ENCODE results near the gene DLGAP1. TPM values are rescaled to one million over a fixed set of nuclear protein-coding genes. Genes with fewer than 3 reads are reported as not detected.

Gene DLGAP1
- total RNA-seq, 3 donors from 2014 or later: 0.96 to 17.6 (median 5.2) TPM

DNA sequence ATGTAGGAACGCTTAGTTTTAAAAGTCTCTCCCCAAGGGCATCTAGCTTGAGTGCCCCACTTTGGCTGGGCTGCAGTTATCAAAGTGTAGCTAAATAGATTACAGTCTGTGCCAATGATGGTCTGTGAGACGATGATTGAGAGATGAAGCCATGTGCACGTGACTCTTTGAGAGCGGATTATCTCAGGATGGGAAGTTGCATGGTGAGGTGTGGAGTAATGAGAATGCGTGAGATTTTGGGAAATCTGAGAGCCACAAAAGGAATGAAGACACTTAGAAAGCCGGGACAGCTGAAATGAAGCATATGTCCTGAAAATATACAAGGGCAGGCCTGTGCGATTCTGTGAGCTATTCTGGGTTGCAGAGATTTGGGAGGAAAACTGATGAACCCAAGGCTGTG is 635.1 kb downstream of the DLGAP1 start:
- DNase-seq (ENCODE audit: low spot score in 2 of 2): no peak
- no peak overlapping the region for H3K4me3 ChIP-seq
- no peaks in the 10 kb centered on the region for H3K9me3 ChIP-seq
- H3K4me1 ChIP-seq: no peaks in the 10 kb centered on the region
- H3K27ac ChIP-seq: no peak overlapping the region
- H3K36me3 ChIP-seq: no peaks in the 10 kb centered on the region
- no peaks in the 10 kb centered on the region for H3K27me3 ChIP-seq
- intact Hi-C loops (cut with DNase I; ENCODE audit: low total_unique reads): no loop called here
- TF ChIP-seq, protein P1, sequence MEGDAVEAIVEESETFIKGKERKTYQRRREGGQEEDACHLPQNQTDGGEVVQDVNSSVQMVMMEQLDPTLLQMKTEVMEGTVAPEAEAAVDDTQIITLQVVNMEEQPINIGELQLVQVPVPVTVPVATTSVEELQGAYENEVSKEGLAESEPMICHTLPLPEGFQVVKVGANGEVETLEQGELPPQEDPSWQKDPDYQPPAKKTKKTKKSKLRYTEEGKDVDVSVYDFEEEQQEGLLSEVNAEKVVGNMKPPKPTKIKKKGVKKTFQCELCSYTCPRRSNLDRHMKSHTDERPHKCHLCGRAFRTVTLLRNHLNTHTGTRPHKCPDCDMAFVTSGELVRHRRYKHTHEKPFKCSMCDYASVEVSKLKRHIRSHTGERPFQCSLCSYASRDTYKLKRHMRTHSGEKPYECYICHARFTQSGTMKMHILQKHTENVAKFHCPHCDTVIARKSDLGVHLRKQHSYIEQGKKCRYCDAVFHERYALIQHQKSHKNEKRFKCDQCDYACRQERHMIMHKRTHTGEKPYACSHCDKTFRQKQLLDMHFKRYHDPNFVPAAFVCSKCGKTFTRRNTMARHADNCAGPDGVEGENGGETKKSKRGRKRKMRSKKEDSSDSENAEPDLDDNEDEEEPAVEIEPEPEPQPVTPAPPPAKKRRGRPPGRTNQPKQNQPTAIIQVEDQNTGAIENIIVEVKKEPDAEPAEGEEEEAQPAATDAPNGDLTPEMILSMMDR (IDR thresholded peaks at IDR 0.05): no peak
- no peak for TF ChIP-seq POLR2A (IDR thresholded peaks at IDR 0.05)
- no peak for TF ChIP-seq POLR2AphosphoS5 (IDR thresholded peaks at IDR 0.05)

- Histone ChIP-seq H3K4me1 (no peaks in the 10 kb centered on the region), H3K9me3 (no peaks in the 10 kb centered on the region), H3K27me3 (no peaks in the 10 kb centered on the region), H3K27ac (peak overlapping the region in 1 of 2 donors; percentile 32), H3K4me3 (no peak overlapping the region), H3K36me3 (no peaks in the 10 kb centered on the region)
- TF ChIP-seq, protein P1 (IDR thresholded peaks at IDR 0.05): no peak
- TF ChIP-seq POLR2AphosphoS5 (IDR thresholded peaks at IDR 0.05) (no peak), POLR2A (IDR thresholded peaks at IDR 0.05) (no peak)
- intact Hi-C loops (cut with DNase I; ENCODE audit: low total_unique reads): no loop called here
- no peak for DNase-seq (ENCODE audit: low spot score in 2 of 2)
Observed at GRCh38 chr18:3816610-3817363, 638.3 kb downstream of the DLGAP1 start.

DNA sequence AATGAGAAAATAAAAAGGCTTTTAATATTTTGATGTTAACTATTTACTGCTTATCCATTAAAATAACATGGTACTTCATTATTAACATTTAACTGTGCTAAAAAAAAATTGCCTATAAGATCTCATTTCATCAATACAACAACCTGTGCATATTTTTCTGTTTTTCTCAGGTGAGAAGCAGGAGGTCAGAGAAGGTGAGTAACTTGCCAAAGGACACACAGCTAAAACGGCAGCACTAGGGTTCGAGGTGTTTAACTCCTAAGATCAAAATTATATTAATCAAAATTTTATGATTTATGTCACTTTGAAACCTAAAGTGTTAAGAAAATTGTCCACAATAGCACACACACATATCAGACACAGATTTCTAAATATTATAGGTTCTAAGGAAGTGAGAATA is 639.1 kb downstream of the DLGAP1 start:
- no peaks in the 10 kb centered on the region for H3K27me3 ChIP-seq
- DNase-seq (ENCODE audit: low spot score in 2 of 2): no peak
- H3K36me3 ChIP-seq: no peaks in the 10 kb centered on the region
- no peaks in the 10 kb centered on the region for H3K4me1 ChIP-seq
- intact Hi-C loops (cut with DNase I; ENCODE audit: low total_unique reads): no loop called here
- H3K4me3 ChIP-seq: no peak overlapping the region
- TF ChIP-seq POLR2AphosphoS5 (IDR thresholded peaks at IDR 0.05): no peak
- no peak overlapping the region for H3K27ac ChIP-seq
- no peaks in the 10 kb centered on the region for H3K9me3 ChIP-seq

- Histone ChIP-seq H3K9me3 (no peaks in the 10 kb centered on the region), H3K4me3 (no peak overlapping the region), H3K36me3 (no peaks in the 10 kb centered on the region), H3K27me3 (no peaks in the 10 kb centered on the region), H3K27ac (no peak overlapping the region), H3K4me1 (no peaks in the 10 kb centered on the region)
- no peak for DNase-seq (ENCODE audit: low spot score in 2 of 2)
- intact Hi-C loops (cut with DNase I; ENCODE audit: low total_unique reads): no loop called here
- TF ChIP-seq, protein P1 (IDR thresholded peaks at IDR 0.05): no peak
Observed at GRCh38 chr18:3814816-3815215, 640.3 kb downstream of the DLGAP1 start.

- no peak overlapping the region for H3K27ac ChIP-seq
- intact Hi-C loops (cut with DNase I; ENCODE audit: low total_unique reads): no loop called here
- no peaks in the 10 kb centered on the region for H3K9me3 ChIP-seq
- no peak for DNase-seq (ENCODE audit: low spot score in 2 of 2)
- no peaks in the 10 kb centered on the region for H3K4me1 ChIP-seq
- no peaks in the 10 kb centered on the region for H3K27me3 ChIP-seq
- TF ChIP-seq POLR2AphosphoS5 (IDR thresholded peaks at IDR 0.05) (no peak), POLR2A (IDR thresholded peaks at IDR 0.05) (no peak)
- TF ChIP-seq, protein P1 (IDR thresholded peaks at IDR 0.05): no peak
- no peak overlapping the region for H3K4me3 ChIP-seq
- H3K36me3 ChIP-seq: no peaks in the 10 kb centered on the region
Observed at GRCh38 chr18:3810296-3810695, 644.8 kb downstream of the DLGAP1 start.

Data from breast epithelium (tissue), 4 donors.